Liver (tissue), 9 donors: ENCODE measurements around the gene GRIN1. TPM values are rescaled to one million over a fixed set of nuclear protein-coding genes. Genes with fewer than 3 reads are reported as not detected.

Source experiments
- DNase-seq: peaks from one replicate; pipeline ENCODE4 v3.0.0-alpha.2; 2017; ENCODE audit warnings: low spot score
- H3K27ac ChIP-seq, 2 donors: one replicate each; pipeline ENCODE4 v1.7.0; 2013; ENCODE audit warnings: inconsistent platforms in 2 of 2, low read length in 2 of 2, control low read depth in 1 of 2, low read depth in 1 of 2, mild to moderate bottlenecking in 1 of 2
- H3K27me3 ChIP-seq, 4 donors: one replicate each; pipeline versions ENCODE4 v1.6.1 to v1.7.0; 2013; ENCODE audit warnings: low read length in 3 of 4, inconsistent platforms in 1 of 4, mild to moderate bottlenecking in 1 of 4, moderate library complexity in 1 of 4; ENCODE audit not compliant: control insufficient read depth in 4 of 4, insufficient read depth in 4 of 4
- H3K36me3 ChIP-seq, 4 donors: one replicate each; pipeline versions ENCODE4 v1.6.1 to v1.7.0; 2013; ENCODE audit warnings: low read length in 3 of 4, mild to moderate bottlenecking in 3 of 4, low read depth in 1 of 4, moderate library complexity in 1 of 4; ENCODE audit not compliant: control insufficient read depth in 4 of 4, insufficient read depth in 3 of 4
- H3K4me1 ChIP-seq, 4 donors: one replicate each; pipeline versions ENCODE4 v1.6.1 to v1.7.0; 2013; ENCODE audit warnings: low read length in 3 of 4, mild to moderate bottlenecking in 3 of 4, moderate library complexity in 1 of 4; ENCODE audit not compliant: control insufficient read depth in 4 of 4, insufficient read depth in 4 of 4
- H3K4me3 ChIP-seq, 3 donors: one replicate each; pipeline versions ENCODE4 v1.6.1 to v1.7.0; 2013; ENCODE audit warnings: low read length in 3 of 3, control low read depth in 1 of 3, low read depth in 1 of 3, mild to moderate bottlenecking in 1 of 3
- H3K9ac ChIP-seq, 2 donors: one replicate each; pipeline ENCODE4 v1.7.0; 2013; ENCODE audit warnings: low read length in 2 of 2, mild to moderate bottlenecking in 2 of 2, moderate library complexity in 2 of 2, control low read depth in 1 of 2, low read depth in 1 of 2
- H3K9me3 ChIP-seq, 4 donors: one replicate each; pipeline versions ENCODE4 v1.6.1 to v1.7.0; 2013; ENCODE audit warnings: low read length in 3 of 4; ENCODE audit not compliant: control insufficient read depth in 4 of 4
- CTCF ChIP-seq: fragments of 150-350 bp; IDR thresholded peaks from 2 replicates; pipeline ENCODE4 v1.5.1; 2017; ENCODE audit warnings: improper control_type of control experiment, low read depth, low read length; ENCODE audit not compliant: missing input control
- EGR1 ChIP-seq, 2 donors: IDR thresholded peaks; 2 replicates each; pipeline ENCODE4 v1.6.1; 2016 to 2018; ENCODE audit warnings: antibody characterized with exemption in 2 of 2, low read depth in 2 of 2
- FOXA1 ChIP-seq: IDR thresholded peaks from 2 replicates; pipeline ENCODE4 v1.6.1; 2016; ENCODE audit warnings: antibody characterized with exemption
- FOXA2 ChIP-seq: IDR thresholded peaks from 2 replicates; pipeline ENCODE4 v1.6.1; 2016; ENCODE audit warnings: antibody characterized with exemption
- GABPA ChIP-seq, 2 donors: IDR thresholded peaks in 1 of 2; conservative IDR thresholded peaks in 1 of 2; 2 replicates each; pipeline ENCODE4 v1.6.1; 2016; ENCODE audit warnings: antibody characterized with exemption in 2 of 2, mild to moderate bottlenecking in 1 of 2, moderate library complexity in 1 of 2
- HNF4A ChIP-seq, 2 donors: conservative IDR thresholded peaks; 2 replicates each; pipeline ENCODE4 v1.6.1; 2016; ENCODE audit warnings: antibody characterized with exemption in 2 of 2, mild to moderate bottlenecking in 2 of 2
- HNF4G ChIP-seq: IDR thresholded peaks from 2 replicates; pipeline ENCODE4 v1.6.1; 2016; ENCODE audit warnings: antibody characterized with exemption
- MAX ChIP-seq: IDR thresholded peaks from 2 replicates; pipeline ENCODE4 v1.6.1; 2016; ENCODE audit warnings: antibody characterized with exemption
- NR2F2 ChIP-seq: IDR thresholded peaks from 2 replicates; pipeline ENCODE4 v1.6.1; 2016; ENCODE audit warnings: antibody characterized with exemption
- RAD21 ChIP-seq, 2 donors: IDR thresholded peaks; 2 replicates each; pipeline ENCODE4 v1.6.1; 2016; ENCODE audit warnings: antibody characterized with exemption in 2 of 2, mild to moderate bottlenecking in 2 of 2
- RXRA ChIP-seq, 2 donors: IDR thresholded peaks; 2 replicates each; pipeline ENCODE4 v1.6.1; 2017 to 2018; ENCODE audit warnings: antibody characterized with exemption in 2 of 2, mild to moderate bottlenecking in 1 of 2
- SP1 ChIP-seq: IDR thresholded peaks from 2 replicates; pipeline ENCODE4 v1.6.1; 2018; ENCODE audit warnings: antibody characterized with exemption, mild to moderate bottlenecking
- TAF1 ChIP-seq: conservative IDR thresholded peaks from 2 replicates; pipeline ENCODE4 v1.6.1; 2016; ENCODE audit warnings: antibody characterized with exemption, mild to moderate bottlenecking
- YY1 ChIP-seq: IDR thresholded peaks from 2 replicates; pipeline ENCODE4 v1.6.1; 2016; ENCODE audit warnings: antibody characterized with exemption, mild to moderate bottlenecking
- ZBTB33 ChIP-seq: IDR thresholded peaks from 2 replicates; pipeline ENCODE4 v1.6.1; 2016; ENCODE audit warnings: antibody characterized with exemption
- WGBS: extraction: QIAGEN DNeasy Blood & Tissue Kit; methylation state at CpG from one replicate; pipeline ENCODE4 v1.1.7; 2013; 5-methylcytosine and 5-hydroxymethylcytosine counted together
- polyA plus RNA-seq, 2 donors: library from polyadenylated mRNA; stranded (reverse) in 1 of 2; unstranded in 1 of 2; fragments of 200-250 nt in 1 of 2; fragments of >200 nt in 1 of 2; fragmentation: Nextera tagmentation in 1 of 2; extraction: Ambion mirVana in 1 of 2; gene quantifications; one replicate each; pipeline versions ENCODE4 v1.2.1 to v1.2.3, GENCODE V29; 2013 to 2015
- total RNA-seq, 2 donors: library from RNA; depleted of rRNA; stranded (reverse); fragments of >200 nt; gene quantifications; one replicate each; pipeline ENCODE4 v1.2.3, GENCODE V29; 2014
- TF ChIP-seq, protein P1 (sequence below): IDR thresholded peaks from 2 replicates; pipeline ENCODE4 v1.6.1; 2016; ENCODE audit warnings: antibody characterized with exemption, mild to moderate bottlenecking
- TF ChIP-seq, protein P2 (sequence below): IDR thresholded peaks from 2 replicates; pipeline ENCODE4 v1.6.1; 2016; ENCODE audit warnings: antibody characterized with exemption
- donor health status: healthy.
- donor health status: healthy.
- donor health status: healthy.
- donor health status: healthy.
- donor health status: healthy.

GRIN1 gene
- total and polyA plus RNA-seq, 4 donors: 0.05 TPM; not detected in 3

- no peak overlapping the region for H3K4me3 ChIP-seq
- H3K27me3 ChIP-seq: peaks cover 6 to 17% (median 11%) of the 10 kb centered on the region in 4 donors
- no peak for DNase-seq
- no peaks in the 10 kb centered on the region for H3K4me1 ChIP-seq
- TF ChIP-seq RAD21 (IDR thresholded peaks at IDR 0.05): no peak
- TF ChIP-seq FOXA1: no peak
- TF ChIP-seq, protein P1, sequence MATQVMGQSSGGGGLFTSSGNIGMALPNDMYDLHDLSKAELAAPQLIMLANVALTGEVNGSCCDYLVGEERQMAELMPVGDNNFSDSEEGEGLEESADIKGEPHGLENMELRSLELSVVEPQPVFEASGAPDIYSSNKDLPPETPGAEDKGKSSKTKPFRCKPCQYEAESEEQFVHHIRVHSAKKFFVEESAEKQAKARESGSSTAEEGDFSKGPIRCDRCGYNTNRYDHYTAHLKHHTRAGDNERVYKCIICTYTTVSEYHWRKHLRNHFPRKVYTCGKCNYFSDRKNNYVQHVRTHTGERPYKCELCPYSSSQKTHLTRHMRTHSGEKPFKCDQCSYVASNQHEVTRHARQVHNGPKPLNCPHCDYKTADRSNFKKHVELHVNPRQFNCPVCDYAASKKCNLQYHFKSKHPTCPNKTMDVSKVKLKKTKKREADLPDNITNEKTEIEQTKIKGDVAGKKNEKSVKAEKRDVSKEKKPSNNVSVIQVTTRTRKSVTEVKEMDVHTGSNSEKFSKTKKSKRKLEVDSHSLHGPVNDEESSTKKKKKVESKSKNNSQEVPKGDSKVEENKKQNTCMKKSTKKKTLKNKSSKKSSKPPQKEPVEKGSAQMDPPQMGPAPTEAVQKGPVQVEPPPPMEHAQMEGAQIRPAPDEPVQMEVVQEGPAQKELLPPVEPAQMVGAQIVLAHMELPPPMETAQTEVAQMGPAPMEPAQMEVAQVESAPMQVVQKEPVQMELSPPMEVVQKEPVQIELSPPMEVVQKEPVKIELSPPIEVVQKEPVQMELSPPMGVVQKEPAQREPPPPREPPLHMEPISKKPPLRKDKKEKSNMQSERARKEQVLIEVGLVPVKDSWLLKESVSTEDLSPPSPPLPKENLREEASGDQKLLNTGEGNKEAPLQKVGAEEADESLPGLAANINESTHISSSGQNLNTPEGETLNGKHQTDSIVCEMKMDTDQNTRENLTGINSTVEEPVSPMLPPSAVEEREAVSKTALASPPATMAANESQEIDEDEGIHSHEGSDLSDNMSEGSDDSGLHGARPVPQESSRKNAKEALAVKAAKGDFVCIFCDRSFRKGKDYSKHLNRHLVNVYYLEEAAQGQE: no peak
- TF ChIP-seq YY1: no peak
- TF ChIP-seq HNF4G: no peak
- no peak for TF ChIP-seq MAX
- TF ChIP-seq FOXA2: no peak
- TF ChIP-seq RXRA (IDR thresholded peaks at IDR 0.05): no peak
- no peak for TF ChIP-seq GABPA (IDR thresholded peaks at IDR 0.05 in 1 of 2, conservative IDR thresholded peaks at IDR 0.05 in 1 of 2)
- no peak for TF ChIP-seq CTCF
- no peak for TF ChIP-seq NR2F2
- TF ChIP-seq, protein P2, sequence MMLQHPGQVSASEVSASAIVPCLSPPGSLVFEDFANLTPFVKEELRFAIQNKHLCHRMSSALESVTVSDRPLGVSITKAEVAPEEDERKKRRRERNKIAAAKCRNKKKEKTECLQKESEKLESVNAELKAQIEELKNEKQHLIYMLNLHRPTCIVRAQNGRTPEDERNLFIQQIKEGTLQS: no peak
- TF ChIP-seq EGR1 (IDR thresholded peaks at IDR 0.05; ENCODE audit: low read depth in 2 of 2): no peak
- TF ChIP-seq HNF4A (conservative IDR thresholded peaks at IDR 0.05): no peak
- 14% methylated on average over 25 of the region's 25 CpGs for WGBS
- H3K27ac ChIP-seq: no peak overlapping the region
- H3K36me3 ChIP-seq: no peaks in the 10 kb centered on the region
- no peaks in the 10 kb centered on the region for H3K9me3 ChIP-seq
- no peak overlapping the region for H3K9ac ChIP-seq
Observed at GRCh38 chr9:137138058-137138721, 764 bp upstream of the GRIN1 start.

- H3K9ac ChIP-seq: no peak overlapping the region
- no peak overlapping the region for H3K27ac ChIP-seq
- 35% methylated on average over 37 of the region's 37 CpGs for WGBS
- H3K36me3 ChIP-seq: no peaks in the 10 kb centered on the region
- H3K9me3 ChIP-seq: no peaks in the 10 kb centered on the region
- DNase-seq: no peak
- peaks cover 6 to 17% (median 11%) of the 10 kb centered on the region in 4 donors for H3K27me3 ChIP-seq
- H3K4me3 ChIP-seq: no peak overlapping the region
- no peaks in the 10 kb centered on the region for H3K4me1 ChIP-seq
- TF ChIP-seq MAX (no peak), RAD21 (IDR thresholded peaks at IDR 0.05) (no peak), GABPA (IDR thresholded peaks at IDR 0.05 in 1 of 2, conservative IDR thresholded peaks at IDR 0.05 in 1 of 2) (no peak), HNF4A (conservative IDR thresholded peaks at IDR 0.05) (no peak), NR2F2 (no peak), HNF4G (no peak), SP1 (no peak), FOXA1 (no peak), FOXA2 (no peak), EGR1 (IDR thresholded peaks at IDR 0.05; ENCODE audit: low read depth in 2 of 2) (no peak), ZBTB33 (no peak), RXRA (IDR thresholded peaks at IDR 0.05) (no peak), TAF1 (no peak), YY1 (no peak)
- TF ChIP-seq, protein P2: no peak
- TF ChIP-seq, protein P1: no peak
Observed at GRCh38 chr9:137139468-137140150, 655 bp downstream of the GRIN1 start.
